Limb (tissue), 2 donors: ENCODE results near the gene IRX4.
"Not testable (repeated sequence)": the region's sequence is repeated elsewhere in the genome, so short reads cannot be mapped to it uniquely, and the experiment has no call there.

Source experiments
- DNase-seq, 2 donors: peaks; one replicate each; pipeline ENCODE4 v3.0.0-alpha.2; 2016; ENCODE audit errors: extremely low spot score in 2 of 2

Gene IRX4

DNA sequence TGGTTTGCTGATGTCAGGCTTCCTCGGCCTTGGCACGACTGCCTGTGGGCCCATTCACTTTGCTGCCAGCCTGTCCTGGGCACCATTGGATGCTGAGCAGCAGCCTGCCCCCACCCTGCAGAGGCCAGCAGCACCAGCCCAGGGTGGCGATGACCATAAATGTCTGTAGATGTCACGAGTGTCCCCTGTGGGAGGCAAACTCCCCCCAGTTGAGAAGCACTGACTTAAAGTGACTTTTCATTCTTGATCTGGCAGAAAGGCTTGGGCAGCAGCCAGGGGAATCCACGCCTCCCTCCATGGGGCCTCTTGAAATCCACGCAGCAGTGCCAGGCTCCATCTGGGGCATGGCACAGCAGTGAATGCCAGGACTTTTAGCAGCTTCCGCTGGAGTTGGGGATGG, 21.8 kb downstream of the IRX4 start:
- DNase-seq, result no peak

DNA sequence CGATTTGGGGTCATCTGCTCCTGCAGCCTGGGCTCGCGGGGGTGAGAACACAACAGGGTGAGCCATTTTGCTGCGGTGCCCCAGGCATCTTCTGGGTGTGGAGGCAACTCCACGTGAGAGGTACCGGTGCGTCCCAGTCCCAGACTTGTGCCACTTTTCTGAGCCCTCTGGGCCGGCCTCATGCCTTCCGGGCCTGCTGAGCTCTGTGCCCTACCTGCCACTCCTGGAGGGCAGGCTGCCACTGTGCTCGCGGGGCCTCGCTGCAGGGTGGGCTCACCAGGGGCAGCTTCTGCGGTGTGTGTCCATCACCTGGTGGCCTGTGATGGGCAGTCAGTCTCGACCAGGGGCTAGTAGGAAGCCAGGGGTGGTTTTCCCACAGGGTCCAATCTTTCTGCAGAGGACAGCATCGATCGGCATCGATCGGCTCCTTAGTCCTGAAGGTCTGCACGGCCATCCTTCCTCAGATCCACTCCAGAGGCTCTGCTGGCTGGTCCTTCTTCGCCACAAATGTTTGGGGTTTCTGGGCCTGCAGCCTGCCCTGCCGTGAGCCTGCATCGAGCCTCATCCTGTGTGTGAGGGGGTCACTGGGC, 22.6 kb downstream of the IRX4 start:
- no peak for DNase-seq

DNA sequence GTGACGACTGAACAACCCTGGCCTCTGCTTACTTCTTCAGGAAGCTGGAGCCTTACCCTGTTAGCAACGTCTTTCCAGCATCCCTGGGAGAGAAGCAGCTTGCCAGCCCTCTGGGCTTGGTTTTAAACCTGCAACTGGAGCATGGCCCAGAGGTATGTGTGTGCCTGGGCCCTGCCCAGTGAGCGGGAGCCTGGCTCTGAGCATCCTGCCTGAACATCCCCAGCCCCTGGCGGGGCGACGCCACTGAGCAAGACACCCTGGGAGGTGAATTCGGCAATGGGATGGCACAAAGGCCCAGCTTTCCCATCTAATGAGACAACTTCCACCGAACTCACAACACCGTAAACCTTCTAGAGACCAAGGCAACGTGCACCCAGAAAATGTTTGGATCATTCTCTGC, 23.6 kb downstream of the IRX4 start:
- DNase-seq, result no peak

DNA sequence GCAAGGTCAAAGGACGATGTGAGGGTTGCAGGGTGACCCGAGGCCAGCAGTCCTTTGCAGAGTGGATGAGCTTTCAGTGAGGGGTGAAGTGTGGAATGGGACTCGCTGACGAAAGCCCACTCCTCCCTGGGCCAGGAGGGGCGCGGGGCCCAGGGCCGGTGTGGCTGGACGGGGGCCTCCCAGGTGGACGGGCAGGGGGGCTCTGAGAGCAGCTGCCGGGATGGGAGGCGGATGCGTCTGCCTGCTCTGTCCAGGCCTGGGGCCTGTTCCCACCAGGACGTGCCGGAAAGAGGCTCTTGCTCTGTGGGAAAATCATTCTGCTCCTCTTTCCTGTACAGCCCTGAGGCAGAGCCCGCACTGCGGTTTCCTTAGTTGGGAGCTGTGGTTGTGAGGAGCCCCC, 24.3 kb downstream of the IRX4 start:
- no peak for DNase-seq

DNA sequence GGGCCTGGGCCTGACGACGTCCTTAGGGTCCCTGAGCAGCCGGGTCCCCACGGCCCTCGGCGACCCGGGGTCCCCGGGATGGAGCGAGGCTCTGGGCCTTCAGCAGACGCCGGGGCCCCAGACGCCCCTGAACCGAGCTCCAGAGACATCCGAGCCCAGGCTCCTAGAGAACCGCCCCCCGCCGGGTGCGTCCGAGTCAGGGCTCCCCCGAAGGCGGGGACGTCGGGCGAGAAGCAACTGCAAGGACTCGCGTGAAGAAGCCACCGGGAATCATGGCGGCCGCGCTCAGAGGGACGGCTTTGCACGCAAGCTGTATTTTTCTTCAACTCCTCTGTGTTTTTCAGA, 25.5 kb downstream of the IRX4 start:
- no peak for DNase-seq

DNA sequence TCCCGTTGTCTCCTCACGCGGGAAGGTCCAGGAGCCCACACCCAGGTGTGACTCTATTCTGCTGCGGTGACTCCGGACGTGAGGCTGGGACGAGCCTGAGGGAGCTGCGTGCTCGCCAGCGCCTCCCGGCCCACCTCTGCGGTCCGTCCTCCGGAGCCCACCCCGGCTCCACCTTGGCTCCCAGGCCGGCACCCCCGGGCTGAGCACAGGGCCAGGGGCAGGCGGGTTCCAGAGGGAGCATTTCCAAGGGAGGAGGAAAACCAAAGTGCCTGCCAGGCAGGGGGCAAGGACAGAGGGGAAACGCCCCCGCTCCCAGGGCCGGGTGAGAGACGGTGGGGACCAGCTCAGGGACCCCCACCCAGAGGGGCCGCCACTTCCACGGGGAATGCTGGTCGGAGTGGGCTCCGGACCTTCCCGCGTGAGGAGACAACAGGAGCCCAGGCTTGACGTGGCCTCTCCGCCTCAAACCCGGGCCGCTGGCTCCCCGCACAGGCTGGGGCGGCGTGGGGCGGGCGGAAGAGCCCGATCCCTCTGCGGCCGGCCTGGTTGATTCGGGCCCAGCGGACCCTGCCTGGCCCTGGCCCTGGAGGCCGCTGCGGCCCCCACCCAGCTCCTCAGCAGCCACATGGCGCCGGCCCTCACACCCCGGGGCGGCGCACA, 26.0 kb downstream of the IRX4 start:
- no peak for DNase-seq

DNA sequence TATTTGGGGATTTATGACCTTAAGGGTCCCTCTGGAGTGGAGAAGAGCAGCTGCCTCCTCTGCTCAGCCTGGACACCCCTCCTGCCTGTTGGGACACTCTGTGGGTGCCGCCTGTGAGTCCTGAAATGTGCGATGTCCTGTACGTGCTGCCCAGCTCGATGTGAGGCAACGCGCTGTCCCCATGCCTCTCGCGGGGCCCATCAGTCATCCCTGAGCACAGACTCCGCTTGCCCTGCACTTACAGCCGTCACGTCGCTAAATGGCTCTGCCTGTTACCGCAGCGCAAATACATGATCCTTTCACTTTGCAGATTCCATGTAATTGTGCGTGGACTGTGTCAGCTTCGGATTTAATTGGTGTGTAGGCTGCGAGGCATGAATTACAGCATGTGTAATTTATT, 27.1 kb downstream of the IRX4 start:
- no peak for DNase-seq

DNA sequence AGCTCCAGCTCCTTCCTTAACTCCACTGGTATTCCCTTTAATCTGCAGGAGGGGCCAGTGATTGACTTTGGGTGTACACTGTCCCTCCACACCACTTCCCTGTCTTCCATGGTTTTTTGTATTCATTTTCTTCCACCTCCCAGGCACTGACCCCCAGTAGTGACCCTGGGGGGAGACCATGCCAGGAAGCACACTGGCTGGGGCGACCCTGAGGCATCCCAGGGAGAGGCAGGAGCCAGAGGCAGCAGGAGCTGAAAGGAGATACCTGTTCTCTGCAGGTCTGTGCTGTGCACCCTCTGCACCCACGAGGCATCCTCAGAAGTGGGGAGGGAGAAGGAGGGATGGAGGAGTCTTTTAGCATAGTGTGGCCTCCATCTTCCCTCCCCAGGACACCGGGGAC, 27.6 kb downstream of the IRX4 start:
- no peak for DNase-seq

DNA sequence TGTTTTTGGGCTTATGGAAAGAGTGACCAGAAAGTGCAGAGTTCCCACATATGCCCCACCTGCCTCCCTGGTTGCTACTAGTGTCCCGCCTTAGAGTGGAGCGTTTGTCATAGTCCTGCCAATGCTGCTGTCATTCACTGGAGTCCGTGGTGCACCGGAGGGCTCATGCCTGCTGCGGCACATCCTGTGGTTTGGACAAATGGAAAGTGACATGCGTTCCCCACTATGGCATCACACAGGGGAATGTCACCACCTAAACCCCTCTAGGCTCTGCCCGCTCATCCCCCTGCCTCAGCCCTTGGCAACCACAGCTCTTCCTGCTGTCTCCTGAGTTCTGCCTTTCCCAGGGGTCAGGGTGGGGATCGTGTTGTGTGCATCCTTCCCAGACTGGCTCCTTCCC, 29.2 kb downstream of the IRX4 start:
- no peak for DNase-seq

DNA sequence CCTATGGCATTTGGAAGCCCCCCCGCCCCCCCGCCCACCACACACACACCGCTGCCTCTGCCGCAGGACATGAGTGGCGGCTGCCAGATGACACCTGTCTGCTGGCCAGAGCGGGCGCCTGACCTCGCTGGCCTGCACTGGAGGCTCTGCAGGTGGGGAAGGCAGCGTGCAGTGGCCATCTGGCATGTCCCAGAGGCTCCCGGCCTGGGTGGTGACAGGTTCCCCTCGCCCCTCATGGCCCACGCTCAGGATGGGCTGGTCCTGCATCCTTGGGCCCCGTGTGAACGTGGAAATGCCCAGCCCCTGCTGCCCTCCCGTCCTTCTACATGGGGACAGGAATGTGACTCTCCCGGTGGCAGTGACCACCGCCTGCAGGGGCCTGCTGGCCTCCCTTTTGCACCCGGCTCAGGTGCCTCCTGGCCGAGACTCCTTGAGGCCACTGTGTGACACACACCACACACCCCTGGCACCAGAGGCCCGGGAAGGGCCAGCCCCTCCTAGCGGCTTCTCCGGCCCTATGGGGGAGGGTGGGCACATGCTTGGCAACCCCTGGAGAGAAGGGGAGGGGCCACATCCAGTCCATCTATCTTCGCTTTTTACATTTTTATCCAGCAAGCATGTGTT, 30.3 kb downstream of the IRX4 start:
- DNase-seq, result no peak

DNA sequence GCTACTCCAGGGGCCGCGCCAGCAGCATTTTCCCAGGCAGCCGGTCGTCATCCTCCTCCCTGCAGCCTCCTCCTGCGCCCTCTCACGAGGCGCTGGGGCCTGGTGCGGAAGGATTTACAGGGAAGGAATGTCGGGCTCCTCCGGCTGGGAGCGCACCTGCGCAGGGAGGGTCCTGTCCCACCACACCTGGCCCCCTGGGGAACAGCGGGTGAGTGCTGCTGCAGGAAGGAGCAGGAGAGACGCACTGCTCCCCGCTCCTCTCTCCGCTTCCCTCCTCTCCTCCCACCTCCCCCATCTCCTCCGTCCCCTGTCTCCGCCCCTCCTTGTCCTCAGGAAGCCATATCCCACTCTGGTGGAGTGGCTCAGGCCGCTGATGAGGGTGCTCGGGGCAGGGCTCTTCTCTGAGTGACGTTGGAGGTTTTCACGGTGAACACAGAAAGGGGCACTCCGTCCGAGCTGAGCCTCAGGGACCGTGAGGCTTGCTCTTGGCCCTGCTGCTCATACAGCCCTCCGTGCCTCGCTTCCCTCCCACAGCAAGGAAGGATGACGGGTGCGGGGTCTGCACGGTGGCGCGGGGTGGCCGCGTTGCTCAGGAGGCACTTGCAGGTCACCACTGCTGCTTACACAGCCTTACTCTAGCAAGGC, 31.3 kb downstream of the IRX4 start:
- DNase-seq, result no peak

DNA sequence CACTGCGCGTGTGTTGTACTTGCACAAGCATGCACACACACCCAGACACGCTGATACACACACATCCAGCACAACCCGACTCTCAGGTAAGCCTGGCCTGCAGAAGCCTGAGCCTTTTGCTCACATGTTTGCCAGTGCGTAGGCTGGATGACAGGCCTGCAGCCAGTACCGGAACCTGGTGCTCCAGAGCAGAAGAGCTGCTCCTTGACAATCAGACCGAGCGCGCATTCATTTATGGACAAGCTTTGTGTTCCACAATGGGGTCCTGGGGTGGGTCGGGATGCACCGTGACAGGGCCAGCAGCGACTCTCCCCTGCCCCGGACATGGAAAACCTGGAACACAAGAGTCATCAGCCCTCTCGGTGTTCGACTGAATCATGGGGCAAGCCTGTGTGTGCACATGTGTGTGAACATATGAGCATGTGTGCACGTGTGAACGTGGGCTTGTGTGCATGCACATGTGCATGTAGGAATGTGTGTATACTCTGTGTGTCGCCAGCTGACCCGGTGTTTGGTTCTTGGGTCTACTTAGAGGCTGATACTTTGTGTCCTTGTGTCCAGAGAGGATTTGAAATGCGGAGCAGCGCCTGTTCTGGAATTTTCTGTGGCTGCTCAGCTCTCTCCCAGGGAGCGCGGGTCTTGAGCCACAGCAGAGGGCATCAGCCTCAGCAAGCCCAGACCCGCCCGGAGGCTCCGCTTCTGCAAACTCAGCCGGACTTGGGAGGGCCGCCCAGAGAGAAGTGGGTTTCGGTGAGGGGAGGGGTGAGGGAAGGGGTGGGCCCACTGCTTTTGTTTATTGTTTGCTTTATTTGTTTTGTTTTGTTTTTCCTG, 32.2 kb downstream of the IRX4 start:
- no peak for DNase-seq

DNA sequence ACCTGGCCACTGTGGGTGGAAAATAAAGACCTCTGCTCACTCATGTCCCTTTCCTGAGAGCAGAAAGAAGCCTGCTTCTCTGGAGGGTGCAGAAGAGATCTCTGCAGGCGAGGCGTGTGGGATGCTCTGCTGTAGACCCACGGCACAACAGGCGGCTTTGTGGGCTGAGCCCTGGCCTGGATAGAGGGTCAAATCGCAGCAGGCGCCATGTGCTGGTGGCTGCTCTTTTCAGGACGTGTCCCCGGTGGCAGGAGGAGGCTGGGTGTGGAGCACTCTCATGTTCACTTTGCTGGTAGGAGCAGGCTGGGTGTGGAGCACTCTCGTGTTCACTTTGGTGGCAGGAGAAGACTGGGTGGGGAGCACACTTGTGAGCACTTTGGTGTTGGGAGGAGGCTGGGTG, 35.1 kb downstream of the IRX4 start:
- DNase-seq, result no peak

DNA sequence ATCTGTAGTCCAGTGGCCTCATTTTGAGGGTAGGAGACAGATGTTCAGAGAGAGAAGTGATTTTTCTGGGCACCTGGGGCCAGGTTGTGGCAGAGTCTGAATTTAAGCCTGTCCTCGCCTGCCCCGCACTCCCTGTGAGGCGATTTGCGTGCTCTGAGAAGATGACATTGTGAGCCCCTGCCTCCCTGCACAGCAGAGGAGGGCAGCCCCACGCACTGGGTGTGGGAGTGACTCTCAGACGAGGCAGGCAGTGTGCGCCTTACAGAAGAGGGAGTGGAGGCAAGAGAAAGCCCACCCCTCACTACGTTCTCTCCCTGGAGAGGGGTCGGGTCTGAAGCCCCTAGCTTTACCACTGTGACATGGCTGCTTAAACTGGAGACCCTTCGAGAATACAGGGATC, 35.7 kb downstream of the IRX4 start:
- no peak for DNase-seq

DNA sequence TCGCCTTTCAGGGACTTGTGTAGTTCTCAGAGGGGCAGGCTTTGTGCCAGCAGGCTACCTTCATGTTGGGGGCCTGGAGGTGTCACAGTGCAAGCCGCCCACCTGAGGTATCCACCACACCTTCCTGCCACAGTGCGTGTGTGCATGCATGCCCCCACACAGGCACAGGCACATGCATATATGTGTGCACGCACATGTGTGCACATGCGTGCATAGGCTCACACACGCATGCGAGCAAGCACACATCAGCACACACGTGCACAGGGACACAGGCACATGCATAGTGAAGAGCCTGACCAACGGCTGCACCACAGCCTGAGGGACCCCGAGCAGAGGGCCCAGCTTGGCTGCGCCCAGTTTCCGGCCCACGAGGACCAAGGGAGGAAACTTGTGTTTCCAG, 36.1 kb downstream of the IRX4 start:
- no peak for DNase-seq

DNA sequence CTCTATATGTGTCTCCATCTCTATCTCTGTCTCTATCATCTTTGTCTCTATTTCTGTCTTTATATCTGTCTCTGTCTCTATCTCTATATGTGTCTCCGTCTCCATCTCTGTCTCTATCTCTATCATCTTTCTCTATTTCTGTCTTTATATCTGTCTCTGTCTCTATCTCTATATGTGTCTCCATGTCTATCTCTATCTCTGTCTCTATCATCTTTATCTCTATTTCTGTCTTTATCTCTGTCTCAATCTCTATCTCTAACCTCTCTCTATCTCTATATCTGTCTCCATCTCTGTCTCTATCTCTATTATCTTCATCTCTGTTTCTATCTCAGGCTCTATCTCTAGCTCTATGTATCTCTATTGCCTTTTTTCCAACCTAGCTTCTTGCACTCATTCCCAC, 37.0 kb downstream of the IRX4 start:
- DNase-seq, result no peak

DNA sequence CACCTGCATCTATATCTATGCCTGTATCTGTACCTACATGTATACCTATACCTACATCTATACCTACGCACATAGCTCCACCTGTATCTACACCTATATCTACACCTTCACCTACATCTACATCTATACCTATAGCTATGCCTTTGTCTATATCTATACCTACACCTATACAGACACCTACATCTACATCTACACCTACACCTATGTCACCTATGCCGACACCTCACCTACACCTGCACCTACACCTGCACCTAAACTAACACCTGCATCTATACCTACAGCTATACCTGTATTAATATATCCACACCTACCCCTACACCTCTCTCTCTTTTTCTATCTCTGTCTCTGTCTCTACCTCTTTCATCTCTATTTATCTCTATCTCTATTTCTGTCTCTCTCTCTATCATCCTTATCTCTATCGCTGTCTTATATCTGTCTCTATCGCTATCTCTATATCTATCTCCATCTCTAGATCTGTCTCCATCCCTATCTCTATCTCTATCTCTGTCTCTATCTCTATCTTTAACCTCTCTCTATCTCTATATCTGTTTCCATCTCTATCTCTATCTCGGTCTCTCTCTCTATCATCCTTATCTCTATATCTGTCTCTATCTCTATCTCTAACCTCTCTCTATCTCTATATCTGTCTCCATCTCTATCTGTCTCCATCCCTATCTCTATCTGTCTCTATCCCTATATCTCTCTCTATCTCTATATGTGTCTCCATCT, 37.9 kb downstream of the IRX4 start:
- no peak for DNase-seq

DNA sequence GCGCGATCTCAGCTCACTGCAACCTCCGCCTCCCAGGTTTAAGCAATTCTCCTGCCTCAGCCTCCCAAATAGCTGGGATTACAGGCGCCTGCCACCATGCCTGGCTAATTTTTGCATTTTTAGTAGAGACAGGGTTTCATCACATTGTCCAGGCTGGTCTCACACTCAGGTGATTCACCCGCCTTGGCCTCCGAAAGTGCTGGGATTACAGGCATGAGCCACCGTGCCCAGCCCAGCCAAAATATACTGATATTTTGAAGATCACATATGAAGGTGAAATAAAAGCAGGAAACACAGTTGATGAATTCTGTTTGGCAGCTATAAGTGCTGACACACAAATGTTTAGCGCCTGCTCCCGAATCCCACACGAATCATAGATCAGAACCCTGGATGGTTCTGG, 39.0 kb downstream of the IRX4 start:
- DNase-seq, result not testable (repeated sequence)

DNA sequence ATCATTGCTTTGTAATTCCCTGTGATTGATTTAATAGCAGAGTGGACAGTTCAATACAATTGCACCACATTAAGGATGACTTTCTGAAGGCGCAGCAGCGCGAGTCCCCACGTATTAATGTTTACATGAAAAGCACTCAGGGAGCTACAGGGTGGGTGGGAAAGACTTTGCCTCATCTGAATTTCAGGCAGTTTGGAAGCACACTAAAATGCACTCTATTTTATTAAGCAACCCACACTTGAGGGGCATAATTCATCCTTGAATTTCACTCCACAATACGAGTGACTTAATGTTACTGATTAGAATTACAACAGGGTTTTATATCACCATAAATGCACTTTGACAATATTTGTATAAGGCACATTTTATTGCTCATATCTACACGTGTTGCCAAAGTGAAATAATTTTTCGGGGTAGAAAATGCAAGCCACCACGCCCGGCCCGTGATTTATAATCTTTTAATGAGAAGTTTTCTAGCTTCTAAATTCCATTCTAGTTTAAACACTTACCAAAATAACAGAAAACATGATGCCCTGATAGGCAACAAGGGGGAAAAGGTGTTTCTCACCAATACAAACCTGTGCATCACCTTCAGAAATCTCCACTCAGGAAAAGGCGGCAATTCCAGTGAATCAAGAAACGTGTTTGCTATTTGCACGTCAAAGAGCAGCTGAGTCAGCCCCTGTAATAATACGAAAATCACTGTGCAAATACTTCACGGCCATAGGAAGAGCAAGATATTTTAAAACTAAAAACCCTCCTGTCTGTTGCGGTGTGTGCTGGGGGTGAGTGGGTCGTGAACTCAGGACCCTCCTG, 40.5 kb downstream of the IRX4 start:
- no peak for DNase-seq

DNA sequence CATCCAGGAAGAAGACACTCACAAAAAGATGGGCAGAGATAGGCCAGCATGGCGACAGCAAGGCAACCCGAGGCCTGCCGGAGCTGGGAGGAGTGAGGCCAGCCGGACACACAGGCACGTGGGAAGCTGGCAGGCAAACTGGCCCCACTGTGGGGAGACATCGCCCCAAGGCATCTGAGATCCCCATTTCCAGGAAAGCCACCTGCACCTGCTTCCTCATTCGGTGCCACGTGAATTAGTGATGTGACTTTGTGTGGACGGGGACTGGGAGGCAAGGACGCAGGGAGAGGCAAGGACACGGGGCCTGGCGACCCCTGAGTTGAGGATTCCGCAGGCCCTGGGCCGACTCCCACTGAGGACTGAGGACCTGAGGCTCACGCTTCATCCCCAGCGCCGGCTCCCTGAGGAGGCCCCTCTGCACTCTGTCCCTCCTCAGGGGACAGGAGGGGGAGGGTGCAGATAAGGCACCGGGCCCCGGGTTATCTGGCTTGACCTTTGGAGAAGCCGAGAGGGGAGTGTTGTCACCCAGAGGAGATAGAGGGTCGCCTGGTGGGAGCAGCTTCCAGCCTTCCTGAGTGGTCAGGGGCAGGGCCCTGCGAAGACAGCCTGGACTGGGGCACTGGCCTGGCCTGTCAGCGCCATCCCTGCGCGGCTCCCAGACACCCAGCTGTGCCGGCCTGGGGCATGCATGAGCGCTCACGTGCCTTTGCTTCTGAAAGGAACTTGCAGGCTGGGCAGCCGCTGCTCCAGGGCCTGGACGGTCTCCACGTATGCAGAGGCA, 41.8 kb downstream of the IRX4 start:
- no peak for DNase-seq
